GM18868 (cell line): Measurements from ENCODE around the gene ZNF253.
"Not testable (repeated sequence)": the region's sequence is repeated elsewhere in the genome, so short reads cannot be mapped to it uniquely, and the experiment has no call there.

Experiments used
- ATAC-seq: cut with Tn5 transposase; IDR thresholded peaks from one replicate; pipeline ENCODE4 v1.9.1; 2021; ENCODE audit warnings: mild to moderate bottlenecking, moderate library complexity; ENCODE audit not compliant: unreplicated experiment

ZNF253 gene

DNA sequence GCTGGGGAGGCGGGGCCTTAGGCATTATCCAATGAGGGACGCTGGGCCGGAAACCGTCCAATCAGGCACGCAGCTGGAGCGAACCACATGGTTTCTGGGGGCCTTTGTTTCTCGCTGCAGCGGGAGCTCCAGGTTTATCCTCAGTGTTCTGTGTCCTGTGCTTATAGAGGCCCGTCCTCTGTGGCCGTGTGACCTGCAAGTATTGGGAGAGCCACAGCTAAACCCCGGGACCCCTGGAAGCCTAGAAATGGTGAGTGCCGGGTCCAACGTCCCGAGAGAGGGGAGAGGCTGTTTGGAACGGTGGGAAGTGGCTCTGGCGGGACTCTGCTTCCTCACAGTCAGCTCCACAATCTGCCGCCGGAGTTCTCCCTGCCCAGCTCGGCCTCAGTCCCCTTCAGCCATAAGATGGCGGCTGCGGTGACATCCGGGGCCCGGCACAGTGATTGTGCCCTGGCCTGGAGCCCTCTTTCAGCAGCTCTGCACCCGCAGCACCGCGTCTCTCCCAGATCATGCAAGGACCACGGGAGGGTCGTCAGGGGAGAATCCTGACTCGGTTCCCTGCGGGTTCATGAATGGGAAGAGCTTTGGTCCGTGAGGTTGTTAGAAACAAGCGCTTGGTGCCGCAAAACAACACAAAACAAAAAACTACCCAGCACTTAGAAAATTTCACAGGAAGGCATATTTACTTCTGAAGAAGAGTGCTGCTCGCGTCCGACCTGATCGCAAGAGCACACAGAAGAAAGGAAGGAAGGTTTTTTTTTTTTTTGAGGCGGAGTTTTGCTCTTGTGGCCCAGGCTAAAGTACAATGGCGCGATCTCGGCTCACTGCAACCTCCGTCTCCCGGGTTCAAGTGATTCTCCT, at the start of gene ZNF253:
ZNF253 (plus strand) TSS at position 133 of the 861 bp plus-strand sequence; CDS start at position 248, 115 bp downstream.
- peak; percentile 98 for ATAC-seq

- ATAC-seq, result no peak
These were observed 49.0 kb upstream of the ZNF253 start for GRCh38 chr19:19816679-19817078.

GRCh38 chr19:19817357-19817756, 48.3 kb upstream of the ZNF253 start:
- peak; percentile 39 for ATAC-seq

- ATAC-seq, result no peak
These were observed 44.8 kb upstream of the ZNF253 start for GRCh38 chr19:19820774-19821320.

- peak; percentile 82 for ATAC-seq
These were observed 44.2 kb upstream of the ZNF253 start, which contains the start of gene ZNF506 for GRCh38 chr19:19821366-19821951. TSS of gene ZNF506 (minus strand) at chr19:19821750. CDS start at chr19:19821603, 147 bp downstream.

- ATAC-seq, result not testable (repeated sequence)
These were observed 43.7 kb upstream of the ZNF253 start for GRCh38 chr19:19821976-19822375.

DNA sequence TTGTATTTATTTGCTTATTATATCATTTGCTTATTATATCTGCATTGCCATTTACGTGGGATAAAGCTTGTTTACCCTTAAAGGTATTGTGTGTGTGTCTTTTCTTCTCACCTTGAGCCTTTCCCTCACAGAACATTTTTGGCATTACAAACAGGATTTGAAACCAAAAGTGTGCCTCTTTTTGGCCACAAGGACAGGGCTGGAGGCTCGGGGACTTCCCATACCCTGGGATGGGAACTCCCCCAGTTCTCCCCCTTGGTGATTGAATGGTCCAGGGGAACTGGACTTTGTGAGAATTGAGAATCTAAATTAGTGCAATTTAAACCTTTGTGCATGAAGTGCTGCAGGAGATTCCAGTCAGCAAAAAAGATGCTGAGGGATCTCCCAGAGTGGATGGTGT, 41.8 kb upstream of the ZNF253 start:
- ATAC-seq, result peak; percentile 52

DNA sequence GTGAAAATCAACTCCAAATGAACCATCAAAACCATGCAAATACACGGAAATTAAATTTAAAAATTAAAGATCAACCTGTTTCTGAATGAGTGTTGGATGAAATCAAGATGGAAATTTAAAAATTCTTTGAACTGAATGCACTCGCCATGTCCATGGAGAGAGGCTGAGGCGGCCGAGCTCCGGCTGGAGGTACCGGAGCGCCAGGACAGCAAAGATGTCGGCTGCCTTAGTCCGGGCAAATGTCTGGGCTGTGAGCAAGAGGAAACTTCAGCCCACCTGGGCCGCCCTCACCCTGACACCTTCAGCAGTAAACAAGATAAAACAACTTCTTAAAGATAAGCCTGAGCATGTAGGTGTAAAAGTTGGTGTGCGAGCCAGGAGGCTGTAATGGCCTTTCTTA, 38.8 kb upstream of the ZNF253 start:
- no peak for ATAC-seq

GRCh38 chr19:19835560-19836038, 30.1 kb upstream of the ZNF253 start:
- no peak for ATAC-seq

- no peak for ATAC-seq
These were observed 17.9 kb upstream of the ZNF253 start for GRCh38 chr19:19847781-19848180.

- ATAC-seq, result no peak
These were observed 16.6 kb upstream of the ZNF253 start for GRCh38 chr19:19849056-19849455.

DNA sequence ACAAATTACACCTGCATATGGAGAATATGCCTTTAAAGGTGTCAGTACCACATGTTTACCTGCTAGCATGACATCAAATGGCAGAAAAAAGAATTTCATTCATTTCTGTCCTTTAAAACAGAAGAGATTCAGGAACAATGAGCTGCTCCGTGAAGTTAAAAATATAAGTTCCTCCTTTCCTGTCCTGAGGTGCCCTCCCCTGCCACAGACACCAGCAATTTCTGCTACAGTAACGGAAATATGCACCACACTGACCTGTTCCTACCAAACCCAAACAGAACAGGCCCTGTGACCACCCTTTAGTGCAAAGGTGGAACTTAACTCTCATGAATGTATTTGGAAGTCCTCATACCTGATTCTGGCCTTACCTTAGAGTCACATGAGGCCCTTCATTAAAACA, 13.9 kb upstream of the ZNF253 start:
- not testable (repeated sequence) for ATAC-seq

DNA sequence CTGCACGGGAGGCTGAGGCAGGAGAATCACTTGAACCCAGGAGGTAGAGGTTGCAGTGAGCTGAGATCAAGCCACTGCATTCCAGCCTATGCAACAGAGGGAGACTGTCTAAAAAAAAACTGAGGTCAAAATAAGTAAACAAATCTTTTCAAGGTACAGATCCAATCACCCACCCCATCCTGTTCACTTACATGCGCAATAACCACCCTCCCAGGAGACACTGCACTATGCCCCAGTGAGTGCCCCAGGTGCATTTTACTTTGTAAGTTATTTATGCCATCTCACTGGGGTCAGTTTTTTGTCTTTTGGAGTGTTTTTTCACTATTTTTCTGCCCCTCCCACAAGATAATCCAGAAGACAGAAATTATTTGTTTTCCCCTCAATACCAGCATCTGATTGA, 6.9 kb upstream of the ZNF253 start:
- ATAC-seq, result no peak

DNA sequence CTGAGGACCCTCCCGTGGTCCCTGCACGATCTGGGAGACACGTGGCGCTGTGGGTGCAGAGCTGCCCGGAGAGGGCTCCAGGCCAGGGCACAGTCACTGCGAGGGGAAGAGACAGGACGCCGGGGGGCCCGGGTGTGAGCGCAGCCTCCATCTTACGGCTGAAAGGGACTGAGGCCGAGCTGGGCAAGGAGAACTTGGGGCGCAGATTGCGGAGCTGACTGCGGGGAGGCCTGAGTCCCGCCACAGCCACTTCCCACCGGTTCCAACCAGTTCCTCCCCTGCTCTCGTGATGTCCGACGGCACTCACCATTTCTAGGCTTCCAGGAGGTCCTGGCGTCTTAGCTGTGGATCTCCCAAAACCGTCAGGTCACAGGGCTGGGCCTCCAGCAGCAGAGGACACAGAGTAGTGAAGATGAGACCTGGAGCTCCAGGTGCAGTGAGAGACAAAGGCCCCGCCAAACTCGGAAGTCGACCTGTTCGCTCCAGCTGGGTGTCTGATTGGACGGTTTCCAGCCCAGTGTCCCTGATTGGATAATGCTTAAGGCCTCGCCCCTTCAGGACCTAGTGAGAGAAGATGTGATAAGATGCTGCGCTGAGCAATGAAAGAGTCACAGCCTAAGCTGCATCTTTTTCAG, 4.8 kb upstream of the ZNF253 start:
- ATAC-seq, result no peak

DNA sequence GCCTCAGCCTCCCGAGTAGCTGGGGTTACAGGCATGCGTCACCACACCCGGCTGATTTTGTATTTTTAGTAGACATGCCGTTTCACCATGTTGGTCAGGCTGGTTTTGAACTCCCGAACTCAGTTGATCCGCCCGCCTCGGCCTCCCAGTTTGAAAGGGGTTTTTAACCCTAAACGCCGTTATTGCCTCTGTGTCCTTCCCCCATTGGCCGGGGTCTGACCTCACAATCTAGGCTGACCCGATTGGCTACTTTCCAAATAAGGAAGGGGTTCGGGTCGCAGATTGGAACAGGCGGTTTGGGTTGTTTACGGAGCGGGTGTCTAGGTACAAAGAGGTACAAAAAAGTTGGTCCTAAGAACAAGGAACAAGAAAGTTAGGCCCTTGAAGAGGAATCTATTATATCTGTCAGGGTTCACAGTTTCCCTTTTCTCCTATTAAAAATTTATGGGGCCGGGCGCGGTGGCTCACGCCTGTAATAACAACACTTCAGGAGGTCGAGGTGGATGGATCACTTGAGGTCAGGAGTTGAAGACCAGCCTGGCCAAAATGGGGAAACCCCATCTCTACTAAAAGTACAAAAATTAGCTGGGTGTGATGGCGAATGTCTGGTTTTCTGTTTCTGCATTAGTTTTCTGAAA, 1.0 kb downstream of the ZNF253 start:
- no peak for ATAC-seq

GRCh38 chr19:19870086-19870485, 4.4 kb downstream of the ZNF253 start:
- not testable (repeated sequence) for ATAC-seq

DNA sequence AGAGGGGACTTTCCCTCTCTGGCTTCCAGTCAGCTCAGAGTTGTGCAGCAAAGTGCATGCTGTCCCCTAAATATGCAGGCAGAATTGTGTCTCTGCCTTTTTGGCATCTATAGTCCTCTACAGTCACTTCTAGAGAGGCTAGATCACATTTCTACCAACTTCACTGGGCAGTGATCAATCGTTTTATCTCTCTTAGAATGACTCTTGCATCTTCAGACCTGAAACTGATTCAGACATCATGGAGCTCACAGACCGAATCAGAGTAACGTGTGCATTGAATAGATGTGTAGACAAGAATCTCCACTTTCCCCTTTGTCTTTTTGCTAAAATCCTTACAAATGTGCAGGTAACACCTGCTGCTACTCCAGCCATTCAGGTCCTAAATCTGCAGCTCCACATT, 6.2 kb downstream of the ZNF253 start:
- ATAC-seq, result no peak

- ATAC-seq, result no peak
These were observed 7.7 kb downstream of the ZNF253 start for GRCh38 chr19:19873381-19873780.

- no peak for ATAC-seq
These were observed 12.0 kb downstream of the ZNF253 start for GRCh38 chr19:19877724-19878123.

DNA sequence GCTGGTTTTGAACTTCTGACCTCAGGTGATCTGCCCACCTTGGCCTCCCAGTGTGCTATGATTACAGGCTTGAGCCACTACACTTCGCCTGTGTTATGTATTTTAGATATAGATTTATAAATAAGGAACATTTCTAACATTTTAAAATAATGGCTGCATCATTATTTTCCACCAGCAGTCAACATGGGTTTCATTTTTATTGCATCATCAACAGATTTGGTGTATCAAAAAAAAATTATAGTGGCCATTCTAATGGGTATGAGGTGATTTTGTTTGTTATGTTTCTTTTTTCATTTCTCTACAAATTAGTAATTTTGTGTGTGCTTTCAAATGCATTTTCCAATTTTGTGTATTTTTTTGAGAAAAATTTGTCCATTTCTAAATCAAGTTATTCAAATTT, 18.9 kb downstream of the ZNF253 start:
- ATAC-seq, result no peak
